Measurements from ENCODE around the gene SLC6A3.
"Not testable (repeated sequence)": the region's sequence is repeated elsewhere in the genome, so short reads cannot be mapped to it uniquely, and the experiment has no call there.

SLC6A3 gene

GRCh38 chr5:1431021-1431811, 14.0 kb downstream of the SLC6A3 start:
- ChIA-PET POLR2A (no interaction called here), CTCF (no interaction called here)
- no peak for TF ChIP-seq TARDBP (IDR thresholded peaks at IDR 0.05)
- no peak for TF ChIP-seq ARNT (IDR thresholded peaks at IDR 0.05)
- no peak for TF ChIP-seq SUZ12 (IDR thresholded peaks at IDR 0.05)
- TF ChIP-seq FOXM1 (IDR thresholded peaks at IDR 0.05; ENCODE audit: borderline replicate concordance) = no peak
- no peak for TF ChIP-seq ELF4 (IDR thresholded peaks at IDR 0.05)
- no peak for TF ChIP-seq ZNF384 (IDR thresholded peaks at IDR 0.05)
- TF ChIP-seq SP1 (IDR thresholded peaks at IDR 0.05) = no peak
- DNase-seq (ENCODE audit: extremely low spot score) = no peak

GRCh38 chr5:1430121-1430795, 15.0 kb downstream of the SLC6A3 start:
- TF ChIP-seq ELF4 (IDR thresholded peaks at IDR 0.05) = no peak
- TF ChIP-seq TARDBP (IDR thresholded peaks at IDR 0.05) = no peak
- no peak for TF ChIP-seq FOXM1 (IDR thresholded peaks at IDR 0.05; ENCODE audit: borderline replicate concordance)
- no peak for TF ChIP-seq ZNF384 (IDR thresholded peaks at IDR 0.05)
- no peak for TF ChIP-seq FOXA1 (IDR thresholded peaks at IDR 0.05)
- TF ChIP-seq FOXK2 (IDR thresholded peaks at IDR 0.05) = no peak
- no peak for TF ChIP-seq LEF1 (IDR thresholded peaks at IDR 0.05; ENCODE audit: borderline replicate concordance)
- TF ChIP-seq CTBP1 (IDR thresholded peaks at IDR 0.05; ENCODE audit: borderline replicate concordance) = no peak
- no peak for TF ChIP-seq ARNT (IDR thresholded peaks at IDR 0.05)
- TF ChIP-seq HDGF (IDR thresholded peaks at IDR 0.05; ENCODE audit: borderline replicate concordance) = no peak
- TF ChIP-seq PKNOX1 (IDR thresholded peaks at IDR 0.05) = no peak
- TF ChIP-seq NFRKB (IDR thresholded peaks at IDR 0.05) = no peak
- TF ChIP-seq SUZ12 (IDR thresholded peaks at IDR 0.05) = no peak
- TF ChIP-seq SP1 (IDR thresholded peaks at IDR 0.05) = no peak
- no peak for TF ChIP-seq L3MBTL2 (conservative IDR thresholded peaks at IDR 0.05)
- TF ChIP-seq BHLHE40 (IDR thresholded peaks at IDR 0.05; ENCODE audit: borderline replicate concordance) = no peak
- DNase-seq (ENCODE audit: extremely low spot score) = no peak
- ChIA-PET POLR2A (no interaction called here), CTCF (no interaction called here)

GRCh38 chr5:1429496-1429895, 15.7 kb downstream of the SLC6A3 start:
- TF ChIP-seq HDGF (IDR thresholded peaks at IDR 0.05; ENCODE audit: borderline replicate concordance) = no peak
- no peak for TF ChIP-seq ELF4 (IDR thresholded peaks at IDR 0.05)
- no peak for TF ChIP-seq TARDBP (IDR thresholded peaks at IDR 0.05)
- no peak for TF ChIP-seq BHLHE40 (IDR thresholded peaks at IDR 0.05; ENCODE audit: borderline replicate concordance)
- TF ChIP-seq CTBP1 (IDR thresholded peaks at IDR 0.05; ENCODE audit: borderline replicate concordance) = no peak
- DNase-seq (ENCODE audit: extremely low spot score) = no peak
- CTCF ChIA-PET = no interaction called here
- POLR2A ChIA-PET = no interaction called here

GRCh38 chr5:1429066-1429465, 16.2 kb downstream of the SLC6A3 start:
- TF ChIP-seq ZNF384 (IDR thresholded peaks at IDR 0.05) = no peak
- TF ChIP-seq L3MBTL2 (conservative IDR thresholded peaks at IDR 0.05) = no peak
- no peak for TF ChIP-seq TARDBP (IDR thresholded peaks at IDR 0.05)
- no peak for TF ChIP-seq BHLHE40 (IDR thresholded peaks at IDR 0.05; ENCODE audit: borderline replicate concordance)
- no peak for DNase-seq (ENCODE audit: extremely low spot score)
- ChIA-PET CTCF (no interaction called here), POLR2A (no interaction called here)

GRCh38 chr5:1428107-1428506, 17.1 kb downstream of the SLC6A3 start:
- ChIA-PET POLR2A (no interaction called here), CTCF (no interaction called here)
- TF ChIP-seq PKNOX1 (IDR thresholded peaks at IDR 0.05) = no peak
- TF ChIP-seq ZNF384 (IDR thresholded peaks at IDR 0.05) = no peak
- no peak for TF ChIP-seq NFRKB (IDR thresholded peaks at IDR 0.05)
- TF ChIP-seq TARDBP (IDR thresholded peaks at IDR 0.05) = no peak
- TF ChIP-seq HDGF (IDR thresholded peaks at IDR 0.05; ENCODE audit: borderline replicate concordance) = no peak
- no peak for TF ChIP-seq ARNT (IDR thresholded peaks at IDR 0.05)
- TF ChIP-seq ELF4 (IDR thresholded peaks at IDR 0.05) = no peak
- no peak for DNase-seq (ENCODE audit: extremely low spot score)

GRCh38 chr5:1424716-1425115, 20.5 kb downstream of the SLC6A3 start:
- ChIA-PET CTCF (no interaction called here), POLR2A (no interaction called here)
- DNase-seq (ENCODE audit: extremely low spot score) = no peak
- no peak for TF ChIP-seq SP1 (IDR thresholded peaks at IDR 0.05)
- no peak for TF ChIP-seq FOXA1 (IDR thresholded peaks at IDR 0.05)
- TF ChIP-seq ZNF384 (IDR thresholded peaks at IDR 0.05) = no peak
- TF ChIP-seq ELF4 (IDR thresholded peaks at IDR 0.05) = no peak
- no peak for TF ChIP-seq TARDBP (IDR thresholded peaks at IDR 0.05)
- TF ChIP-seq L3MBTL2 (conservative IDR thresholded peaks at IDR 0.05) = no peak
- TF ChIP-seq FOXM1 (IDR thresholded peaks at IDR 0.05; ENCODE audit: borderline replicate concordance) = no peak

GRCh38 chr5:1423901-1424603, 21.2 kb downstream of the SLC6A3 start:
- DNase-seq (ENCODE audit: extremely low spot score) = no peak
- TF ChIP-seq LEF1 (IDR thresholded peaks at IDR 0.05; ENCODE audit: borderline replicate concordance) = no peak
- no peak for TF ChIP-seq ZNF384 (IDR thresholded peaks at IDR 0.05)
- no peak for TF ChIP-seq FOXM1 (IDR thresholded peaks at IDR 0.05; ENCODE audit: borderline replicate concordance)
- TF ChIP-seq L3MBTL2 (conservative IDR thresholded peaks at IDR 0.05) = no peak
- TF ChIP-seq SUZ12 (IDR thresholded peaks at IDR 0.05) = no peak
- TF ChIP-seq FOXA1 (IDR thresholded peaks at IDR 0.05) = no peak
- TF ChIP-seq ARNT (IDR thresholded peaks at IDR 0.05) = no peak
- no peak for TF ChIP-seq BHLHE40 (IDR thresholded peaks at IDR 0.05; ENCODE audit: borderline replicate concordance)
- no peak for TF ChIP-seq ELF4 (IDR thresholded peaks at IDR 0.05)
- TF ChIP-seq TARDBP (IDR thresholded peaks at IDR 0.05) = no peak
- TF ChIP-seq NFRKB (IDR thresholded peaks at IDR 0.05) = no peak
- TF ChIP-seq PKNOX1 (IDR thresholded peaks at IDR 0.05) = no peak
- no peak for TF ChIP-seq CTBP1 (IDR thresholded peaks at IDR 0.05; ENCODE audit: borderline replicate concordance)
- TF ChIP-seq HDGF (IDR thresholded peaks at IDR 0.05; ENCODE audit: borderline replicate concordance) = no peak
- no peak for TF ChIP-seq SP1 (IDR thresholded peaks at IDR 0.05)
- TF ChIP-seq FOXK2 (IDR thresholded peaks at IDR 0.05) = no peak
- CTCF ChIA-PET = interaction anchor here (1.1 kb wide), 1 partner anchor 56 kb away, joined by 3 read pairs; no protein-coding TSS in a partner anchor
- POLR2A ChIA-PET = no interaction called here

- CTCF ChIA-PET; DNase-seq (ENCODE audit: extremely low spot score); POLR2A ChIA-PET: not testable (repeated sequence)
Measured at GRCh38 chr5:1422522-1422921, 22.7 kb downstream of the SLC6A3 start.

Measured in HEK293T (cell line).